GM18505 (cell line): ENCODE results near the gene SLC4A9.

Source experiments
- ATAC-seq: cut with Tn5 transposase; IDR thresholded peaks from one replicate; pipeline ENCODE4 v1.9.1; 2021; ENCODE audit not compliant: unreplicated experiment
- POLR2A ChIP-seq: IDR thresholded peaks from 4 replicates; pipeline ENCODE4 v1.6.1; 2011; ENCODE audit warnings: borderline replicate concordance; ENCODE audit not compliant: insufficient read depth, insufficient read length; ENCODE audit errors: extremely low read depth

Gene SLC4A9, protein sequence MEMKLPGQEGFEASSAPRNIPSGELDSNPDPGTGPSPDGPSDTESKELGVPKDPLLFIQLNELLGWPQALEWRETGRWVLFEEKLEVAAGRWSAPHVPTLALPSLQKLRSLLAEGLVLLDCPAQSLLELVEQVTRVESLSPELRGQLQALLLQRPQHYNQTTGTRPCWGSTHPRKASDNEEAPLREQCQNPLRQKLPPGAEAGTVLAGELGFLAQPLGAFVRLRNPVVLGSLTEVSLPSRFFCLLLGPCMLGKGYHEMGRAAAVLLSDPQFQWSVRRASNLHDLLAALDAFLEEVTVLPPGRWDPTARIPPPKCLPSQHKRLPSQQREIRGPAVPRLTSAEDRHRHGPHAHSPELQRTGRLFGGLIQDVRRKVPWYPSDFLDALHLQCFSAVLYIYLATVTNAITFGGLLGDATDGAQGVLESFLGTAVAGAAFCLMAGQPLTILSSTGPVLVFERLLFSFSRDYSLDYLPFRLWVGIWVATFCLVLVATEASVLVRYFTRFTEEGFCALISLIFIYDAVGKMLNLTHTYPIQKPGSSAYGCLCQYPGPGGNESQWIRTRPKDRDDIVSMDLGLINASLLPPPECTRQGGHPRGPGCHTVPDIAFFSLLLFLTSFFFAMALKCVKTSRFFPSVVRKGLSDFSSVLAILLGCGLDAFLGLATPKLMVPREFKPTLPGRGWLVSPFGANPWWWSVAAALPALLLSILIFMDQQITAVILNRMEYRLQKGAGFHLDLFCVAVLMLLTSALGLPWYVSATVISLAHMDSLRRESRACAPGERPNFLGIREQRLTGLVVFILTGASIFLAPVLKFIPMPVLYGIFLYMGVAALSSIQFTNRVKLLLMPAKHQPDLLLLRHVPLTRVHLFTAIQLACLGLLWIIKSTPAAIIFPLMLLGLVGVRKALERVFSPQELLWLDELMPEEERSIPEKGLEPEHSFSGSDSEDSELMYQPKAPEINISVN

DNA sequence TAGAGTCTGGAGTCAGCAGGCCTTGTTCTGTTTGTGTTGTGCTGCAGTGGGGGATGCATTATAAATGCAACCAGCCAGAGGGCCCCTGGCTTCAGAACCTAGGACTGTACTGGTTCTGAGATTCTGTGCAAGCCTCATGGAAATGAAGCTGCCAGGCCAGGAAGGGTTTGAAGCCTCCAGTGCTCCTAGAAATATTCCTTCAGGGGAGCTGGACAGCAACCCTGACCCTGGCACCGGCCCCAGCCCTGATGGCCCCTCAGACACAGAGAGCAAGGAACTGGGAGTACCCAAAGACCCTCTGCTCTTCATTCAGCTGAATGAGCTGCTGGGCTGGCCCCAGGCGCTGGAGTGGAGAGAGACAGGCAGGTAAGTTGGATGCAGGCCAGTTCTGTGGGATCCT is at the start of gene SLC4A9:
SLC4A9 (plus strand) TSS at position 94 of the 400 bp plus-strand sequence; CDS start at position 137, 43 bp downstream.
- ATAC-seq, result no peak
- no peak for TF ChIP-seq POLR2A

DNA sequence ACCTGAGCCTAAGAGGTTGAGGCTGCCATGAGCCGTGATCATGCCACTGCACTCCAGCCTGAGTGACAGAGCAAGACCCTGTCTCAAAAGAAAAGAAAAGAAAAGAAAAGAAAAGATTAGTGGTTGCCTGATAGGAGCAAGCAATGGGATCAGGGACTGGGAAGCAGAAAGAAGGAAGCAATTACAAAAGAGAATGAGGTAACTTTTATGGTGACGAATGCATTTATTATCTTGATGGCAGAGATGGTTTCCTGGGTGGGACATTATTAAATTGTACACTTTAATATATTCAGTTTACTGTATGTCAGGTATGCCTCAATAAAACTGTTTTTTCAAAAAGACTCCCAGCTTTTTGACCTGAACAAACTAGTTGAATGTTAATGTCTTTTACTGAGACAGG is 49.6 kb upstream of the SLC4A9 start:
- ATAC-seq, result no peak
- TF ChIP-seq POLR2A, result no peak

DNA sequence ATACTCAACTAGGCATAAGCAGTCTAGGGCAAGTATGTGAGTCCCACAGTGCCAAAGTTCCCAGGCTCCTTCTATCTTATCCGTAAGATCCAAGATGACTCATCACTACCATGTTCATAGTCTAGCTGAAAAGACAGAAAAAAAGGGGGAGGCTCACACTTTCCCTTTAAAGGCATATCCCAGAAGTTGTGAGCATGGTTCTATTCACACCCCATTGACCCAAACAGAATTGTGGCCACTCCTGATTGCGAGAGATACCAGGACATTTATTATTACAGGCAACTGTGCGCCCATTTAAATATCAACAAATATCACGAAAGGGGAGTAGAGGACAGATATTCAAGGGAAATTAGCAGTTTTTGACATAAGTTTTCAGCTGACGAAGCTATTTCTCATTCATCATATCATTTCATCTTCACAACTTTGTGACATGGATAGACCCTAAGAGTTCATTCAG is 49.0 kb upstream of the SLC4A9 start:
- no peak for TF ChIP-seq POLR2A
- ATAC-seq, result no peak

DNA sequence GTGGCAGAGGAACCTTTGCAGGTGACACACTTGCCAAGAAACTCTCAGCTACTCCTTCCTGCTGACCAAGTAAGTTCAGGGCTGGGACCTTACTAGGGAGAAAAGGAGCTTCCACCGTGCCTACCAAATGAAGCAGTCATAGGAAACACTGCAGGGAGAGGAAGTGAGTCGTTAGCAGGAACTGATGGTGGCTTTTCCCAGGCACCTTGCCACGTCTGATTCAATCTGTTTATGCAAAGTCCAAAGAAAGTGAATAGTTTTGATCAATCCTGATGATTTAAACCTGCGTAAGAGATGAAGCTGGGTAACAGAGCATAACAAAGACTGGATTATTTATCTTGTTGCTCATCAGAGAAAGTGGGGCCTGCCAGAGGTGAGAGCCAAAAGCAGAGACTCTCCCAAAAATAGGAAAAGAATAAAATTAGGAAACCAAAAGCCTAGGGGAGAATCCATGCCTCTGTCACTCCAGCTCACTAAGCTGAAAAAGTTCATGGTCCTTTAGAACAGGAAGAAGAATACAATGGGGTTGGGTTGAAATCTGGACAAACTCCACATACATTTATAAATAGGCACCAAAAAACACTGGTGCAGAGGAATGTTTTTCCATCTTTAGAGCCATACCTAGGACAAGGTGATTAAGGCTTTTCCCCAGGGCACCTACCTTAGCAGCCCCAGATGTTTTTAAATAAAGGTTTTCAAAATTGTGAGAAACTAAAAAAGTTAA is 47.8 kb upstream of the SLC4A9 start:
- ATAC-seq, result no peak
- no peak for TF ChIP-seq POLR2A

DNA sequence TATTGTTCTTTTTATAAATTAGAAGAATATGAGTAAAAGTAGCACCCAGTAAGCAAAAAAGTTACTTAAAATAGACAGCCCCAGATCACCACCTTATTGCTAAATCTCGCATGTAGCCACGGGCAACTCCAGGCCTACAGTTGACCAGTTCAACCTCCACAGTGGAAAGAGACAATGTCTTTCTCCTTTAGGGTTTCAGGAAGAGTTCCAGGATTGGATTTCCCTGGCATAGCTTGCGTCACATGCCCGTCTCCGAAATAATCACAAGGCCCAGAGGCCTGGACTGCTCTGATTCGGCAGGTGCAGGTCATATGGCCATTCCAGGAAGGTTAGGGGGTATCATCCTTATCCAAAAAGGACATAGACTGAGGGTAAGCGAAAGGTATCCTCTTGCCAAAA is 47.2 kb upstream of the SLC4A9 start:
- ATAC-seq, result no peak
- no peak for TF ChIP-seq POLR2A

DNA sequence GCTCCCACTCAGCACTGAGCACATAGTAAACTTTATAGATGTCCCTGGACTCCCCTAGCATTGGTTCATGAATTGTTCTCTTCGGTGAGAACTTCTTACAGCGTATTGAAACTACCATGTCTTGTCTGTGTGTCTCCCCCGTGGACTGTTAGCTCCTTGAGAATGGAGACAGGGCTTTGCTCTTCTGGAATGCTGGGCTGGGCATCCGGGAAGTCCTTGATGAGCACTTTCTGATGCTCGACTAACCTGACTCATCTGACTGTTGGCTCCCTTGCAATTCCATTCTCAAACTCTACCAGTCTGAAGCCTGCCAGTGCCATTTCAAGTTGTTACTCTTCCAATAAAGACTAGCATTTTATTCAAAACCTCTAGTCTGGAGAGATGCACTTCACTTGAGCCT is 42.1 kb upstream of the SLC4A9 start:
- no peak for ATAC-seq
- no peak for TF ChIP-seq POLR2A

DNA sequence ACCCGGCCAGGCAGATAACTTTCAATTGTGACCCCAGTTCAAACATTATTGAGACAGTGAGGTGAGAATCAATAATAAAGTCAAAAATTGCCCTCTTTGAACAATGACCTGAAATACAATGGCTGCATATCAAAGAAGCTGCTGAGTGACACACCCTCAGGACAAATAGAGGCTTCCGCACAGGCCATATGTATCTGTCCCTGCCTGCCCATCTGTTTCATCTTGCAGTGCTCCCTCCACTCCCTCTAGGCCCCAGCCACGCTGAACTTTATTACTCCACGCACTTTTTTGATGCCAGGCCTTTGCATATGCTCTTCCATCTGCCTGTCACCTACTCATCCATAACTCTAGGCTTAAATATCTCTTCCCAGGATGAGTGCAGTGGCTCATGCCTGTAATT is 41.2 kb upstream of the SLC4A9 start:
- no peak for ATAC-seq
- no peak for TF ChIP-seq POLR2A

DNA sequence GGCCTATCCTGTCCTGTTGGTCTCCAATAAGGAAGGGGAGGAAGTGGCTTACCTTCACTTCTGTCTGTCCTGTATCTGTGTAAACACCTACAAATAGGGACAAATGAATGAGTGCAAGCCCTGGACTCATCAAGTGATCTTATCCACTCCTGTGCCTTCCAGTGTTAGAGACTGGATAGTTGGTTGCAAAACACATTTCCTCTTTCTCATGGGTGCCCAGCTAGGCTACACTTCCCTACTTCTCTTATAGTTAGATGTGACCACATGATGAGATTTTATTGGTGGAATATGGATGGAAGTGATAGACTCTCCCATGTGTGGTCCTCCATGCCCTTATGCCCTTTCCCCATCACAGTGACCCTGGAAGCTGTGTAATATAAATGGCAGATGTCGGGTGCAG is 40.2 kb upstream of the SLC4A9 start:
- no peak for ATAC-seq
- TF ChIP-seq POLR2A, result no peak

DNA sequence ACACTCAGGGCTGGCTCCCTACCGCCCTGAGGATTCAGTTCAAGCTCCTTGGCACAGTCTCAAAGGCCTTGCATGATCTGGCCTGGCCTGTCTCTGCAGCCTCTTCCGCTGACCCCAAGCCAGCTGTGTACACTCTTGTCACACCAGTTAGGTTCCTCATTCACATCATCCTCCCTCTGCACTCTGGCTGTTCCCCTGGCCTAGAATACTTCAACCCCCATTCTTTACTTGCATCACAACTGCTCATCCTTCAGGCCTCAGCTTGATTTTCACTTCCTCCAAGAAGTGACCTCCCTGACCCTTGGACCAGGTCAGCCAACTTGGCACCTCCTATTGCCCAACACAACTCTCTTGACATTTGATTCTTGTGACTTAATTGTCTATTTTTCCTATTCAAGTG is 38.2 kb upstream of the SLC4A9 start:
- no peak for TF ChIP-seq POLR2A
- ATAC-seq, result peak; percentile 52

DNA sequence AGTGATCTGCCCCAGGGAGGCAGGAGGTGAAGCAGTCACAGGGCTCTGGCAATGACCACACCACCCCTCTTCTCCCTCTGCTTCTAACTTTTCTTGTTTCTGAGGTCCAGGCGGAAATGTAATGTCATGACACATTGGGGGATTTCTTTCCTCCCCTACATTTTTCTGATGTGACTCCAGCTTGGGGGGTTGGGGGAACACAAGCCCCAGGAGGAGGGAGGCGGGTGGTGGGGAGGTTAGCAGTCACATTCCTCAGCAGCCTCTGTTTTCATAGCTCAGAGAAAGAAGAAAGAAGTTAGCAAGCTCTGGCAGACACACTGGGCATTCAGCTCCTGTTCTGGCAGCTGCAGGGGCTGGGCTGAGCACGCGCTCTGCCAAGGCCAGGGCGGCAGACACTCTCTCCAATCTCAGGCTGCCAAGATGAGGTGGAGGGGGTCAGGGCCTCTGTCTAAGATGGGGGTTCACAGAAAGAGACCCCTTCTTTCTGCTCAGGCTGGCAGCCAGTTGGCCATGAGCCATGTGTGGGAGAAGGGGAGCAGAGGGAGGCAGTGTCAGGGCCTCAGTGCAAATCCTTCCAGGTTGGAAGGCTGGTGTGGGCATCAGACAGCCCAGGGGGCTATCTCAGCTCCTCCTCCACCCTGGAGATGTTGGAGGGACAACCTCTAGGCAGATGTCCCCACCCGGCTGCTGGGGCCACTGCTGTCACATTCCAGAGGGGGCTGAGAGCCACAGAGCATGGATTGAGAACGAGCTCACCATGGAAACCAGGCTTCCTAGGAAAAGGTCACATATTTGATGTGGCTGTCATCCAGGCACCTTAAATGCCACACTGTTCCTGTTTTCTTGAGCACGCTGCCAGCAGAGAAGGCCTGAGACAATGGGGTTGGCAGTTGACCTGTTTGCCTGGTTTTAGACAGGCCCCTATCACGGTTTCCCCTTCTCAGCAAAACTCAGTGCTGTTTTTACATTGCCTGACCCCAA is 37.0 kb upstream of the SLC4A9 start:
- TF ChIP-seq POLR2A, result no peak
- ATAC-seq, result no peak

DNA sequence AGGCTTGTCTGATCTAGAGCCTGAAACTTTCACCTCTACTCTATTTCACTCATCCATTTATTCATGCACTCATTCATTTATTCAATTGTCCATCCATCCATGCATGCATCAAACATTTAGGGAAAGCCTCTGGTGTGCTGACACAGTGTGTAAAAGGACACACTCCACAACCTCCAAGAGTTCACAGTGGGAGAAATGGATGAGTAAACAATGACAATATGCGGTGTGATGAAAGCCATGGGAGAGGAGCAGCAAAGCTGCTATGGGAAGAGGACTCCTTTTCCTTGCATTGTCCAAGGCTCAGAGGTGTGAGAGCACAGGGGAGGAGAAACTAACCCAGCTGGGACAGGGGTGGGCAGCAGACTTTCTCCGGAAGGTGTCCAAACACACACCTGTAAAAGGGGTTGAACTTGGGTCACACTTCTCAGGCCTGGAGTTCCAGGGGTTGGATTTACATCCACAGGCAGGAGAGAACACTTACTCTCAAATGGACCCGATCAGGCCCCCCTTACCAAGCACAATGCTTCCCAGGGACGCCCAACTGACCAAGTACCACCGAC is 35.9 kb upstream of the SLC4A9 start:
- no peak for ATAC-seq
- no peak for TF ChIP-seq POLR2A

DNA sequence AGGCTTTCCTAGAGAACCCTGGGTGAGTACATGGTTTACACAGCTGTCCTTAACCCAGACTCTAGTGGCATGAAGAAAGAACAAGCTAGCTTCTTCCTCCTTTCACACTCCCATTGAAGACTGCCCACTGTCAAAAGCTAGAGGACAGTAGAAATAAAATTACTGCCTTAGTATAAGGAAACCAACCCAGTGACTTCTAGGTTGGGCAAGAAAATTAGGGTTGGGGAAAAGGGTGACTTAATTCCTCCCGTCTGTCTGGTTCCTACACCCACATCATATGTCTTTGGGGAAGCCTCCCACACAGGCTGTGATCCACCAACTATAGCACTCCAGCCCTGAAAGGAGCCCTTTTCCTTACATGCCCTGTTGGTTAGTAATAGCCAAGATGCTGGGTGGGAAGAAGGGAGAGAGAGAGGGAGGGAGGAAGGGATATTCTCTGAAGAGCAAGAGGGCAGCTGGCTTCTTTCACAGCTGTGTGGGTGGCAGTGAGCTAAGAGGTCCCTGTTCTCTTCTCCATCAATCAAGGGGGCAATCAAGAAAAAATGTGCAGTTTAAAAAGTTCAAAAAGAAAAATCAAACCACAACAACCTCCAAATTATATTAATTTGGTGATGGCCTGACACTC is 35.3 kb upstream of the SLC4A9 start:
- no peak for TF ChIP-seq POLR2A
- no peak for ATAC-seq

DNA sequence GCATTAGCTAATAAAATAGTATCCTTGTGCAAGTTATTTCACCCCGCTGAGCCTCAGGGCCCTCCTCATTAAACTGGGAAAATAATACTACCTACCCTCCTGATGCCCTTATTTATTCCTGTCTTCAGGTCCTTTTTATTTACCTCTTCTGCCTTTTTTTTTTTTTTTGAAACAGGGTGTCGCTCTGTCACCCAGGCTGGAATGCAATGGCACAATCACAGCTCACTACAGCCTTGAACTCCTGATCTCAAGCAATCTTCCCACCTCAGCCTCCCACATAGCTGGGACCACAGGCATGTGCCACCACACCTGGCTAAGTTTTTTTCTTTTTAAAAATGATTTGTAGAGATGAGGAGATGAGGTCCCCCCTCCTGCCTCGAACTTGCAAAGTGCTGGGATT is 34.5 kb upstream of the SLC4A9 start:
- no peak for TF ChIP-seq POLR2A
- ATAC-seq, result no peak
